K562 (cell line): ENCODE measurements around the gene RNASEH1. TPM values are rescaled to one million over a fixed set of nuclear protein-coding genes. Genes with fewer than 3 reads are reported as not detected.

Source experiments
- ATAC-seq: fragments of 200-7000 bp; cut with Tn5 transposase; 3 replicates; pipeline ENCODE4 v1.9.1; 2020; ENCODE audit warnings: moderate library complexity
- BruUV-seq: library from RNA; stranded (reverse); fragments of 400-500 nt; replicated peaks from 2 replicates; lab custom pipeline; 2021; lab: Mats Ljungman, UMichigan
- CTCF ChIA-PET: fragments of 300-600 bp; formaldehyde crosslinking; extraction: SDS; loops from one replicate; lab custom pipeline; 2021; ENCODE audit warnings: low intra/inter-chr PET ratio; lab: Yijun Ruan, JAX
- POLR2A ChIA-PET: fragments of 300-600, 350-650 bp; sonication (Branson Sonifier 250); formaldehyde crosslinking; extraction: SDS; loops from one replicate; lab custom pipeline; 2021; ENCODE audit warnings: antibody characterized with exemption, inconsistent platforms; lab: Yijun Ruan, JAX
- DNase-seq, 4 experiments: peaks; one replicate each; pipeline versions ENCODE4 v3.0.0 to v3.0.0-alpha.2; 2011 to 2018; ENCODE audit warnings: low spot score in 3 of 4, mixed read lengths in 3 of 4; ENCODE audit errors: extremely low read depth in 1 of 4
- FAIRE-seq: peaks from 2 replicates; lab custom pipeline; 2011; peaks lifted over from hg19 to GRCh38; lab: Jason Lieb, UNC
- H2AFZ ChIP-seq: 2 replicates; pipeline ENCODE4 v1.6.0; 2011; ENCODE audit warnings: low read depth, low read length, control low read depth, inconsistent platforms
- H3K27ac ChIP-seq: fragments of 200-600 bp; 3 replicates; pipeline ENCODE4 v1.8.0; 2011; ENCODE audit warnings: low read depth, mild to moderate bottlenecking, control low read depth, inconsistent platforms, low read length, moderate library complexity, mixed read lengths; ENCODE audit errors: extremely low read depth
- H3K27me3 ChIP-seq, 2 experiments: fragments of 300-600 bp in 1 of 2; 2 replicates in 1 of 2; 3 replicates in 1 of 2; pipeline versions ENCODE4 v1.6.0 to v1.8.0; 2011; ENCODE audit warnings: inconsistent platforms in 2 of 2, low read length in 2 of 2, mild to moderate bottlenecking in 1 of 2, mixed read lengths in 1 of 2, moderate library complexity in 1 of 2; ENCODE audit not compliant: control insufficient read depth in 2 of 2, insufficient read depth in 2 of 2
- H3K36me3 ChIP-seq: fragments of 300-600 bp; 3 replicates; pipeline ENCODE4 v1.8.0; 2011; ENCODE audit warnings: mild to moderate bottlenecking, low read length, inconsistent platforms; ENCODE audit not compliant: control insufficient read depth, insufficient read depth
- H3K4me1 ChIP-seq, 2 experiments: fragments of 200-600 bp in 1 of 2; replicated peaks in 1 of 2; 2 replicates in 1 of 2; 3 replicates in 1 of 2; pipeline versions ENCODE4 v1.5.1 to v1.8.0; 2011; ENCODE audit warnings: inconsistent platforms in 2 of 2, low read length in 2 of 2, mild to moderate bottlenecking in 1 of 2, mixed read lengths in 1 of 2, moderate library complexity in 1 of 2; ENCODE audit not compliant: control insufficient read depth in 2 of 2, insufficient read depth in 2 of 2
- H3K4me2 ChIP-seq: 2 replicates; pipeline ENCODE4 v1.6.1; 2011; ENCODE audit warnings: low read length, control low read depth, inconsistent platforms, mixed read lengths; ENCODE audit not compliant: insufficient read depth
- H3K4me3 ChIP-seq: fragments of 200-600 bp; sonication (generic), shearing (Covaris generic); 2 replicates; pipeline ENCODE4 v1.5.1; 2016; ENCODE audit warnings: control low read depth, inconsistent platforms
- H3K79me2 ChIP-seq: fragments of 200-600 bp; 3 replicates; pipeline ENCODE4 v1.8.0; 2011; ENCODE audit warnings: low read length, inconsistent platforms; ENCODE audit not compliant: control insufficient read depth, insufficient read depth
- H3K9ac ChIP-seq, 2 experiments: 2 replicates each; pipeline versions ENCODE4 v1.6.0 to v1.6.1; 2011; ENCODE audit warnings: low read depth in 2 of 2, low read length in 2 of 2, control low read depth in 1 of 2, inconsistent platforms in 1 of 2, mild to moderate bottlenecking in 1 of 2, mixed read lengths in 1 of 2; ENCODE audit not compliant: insufficient read depth in 1 of 2
- H3K9me1 ChIP-seq: one replicate; pipeline ENCODE4 v1.6.0; 2011; ENCODE audit warnings: inconsistent platforms, mild to moderate bottlenecking, low read length, moderate library complexity; ENCODE audit not compliant: control insufficient read depth, insufficient read depth
- H3K9me3 ChIP-seq: replicated peaks from 2 replicates; pipeline ENCODE4 v1.5.1; 2011; ENCODE audit warnings: low read depth, low read length, inconsistent platforms; ENCODE audit not compliant: control insufficient read depth, insufficient read depth
- H4K20me1 ChIP-seq: replicated peaks from 2 replicates; pipeline ENCODE4 v1.6.1; 2011; ENCODE audit warnings: low read length, inconsistent platforms, mixed read lengths; ENCODE audit not compliant: control insufficient read depth, insufficient read depth
- EHMT2 ChIP-seq: fragments of 450-650 bp; IDR thresholded peaks from 2 replicates; pipeline ENCODE4 v1.6.1; 2018; ENCODE audit warnings: antibody characterized with exemption
- EZH2 ChIP-seq: IDR thresholded peaks from 2 replicates; pipeline ENCODE4 v1.6.1; 2012; ENCODE audit warnings: low read depth, mild to moderate bottlenecking, inconsistent platforms, low read length, borderline replicate concordance
- HES1 ChIP-seq: fragments of 450-650 bp; IDR thresholded peaks from 2 replicates; pipeline ENCODE4 v1.6.1; 2016; ENCODE audit warnings: low read depth, mild to moderate bottlenecking, moderate library complexity
- RBBP5 ChIP-seq: fragments of 200-600 bp; sonication (generic); IDR thresholded peaks from 2 replicates; pipeline ENCODE4 v1.6.1; 2012; ENCODE audit warnings: borderline replicate concordance, mild to moderate bottlenecking, low read length, control low read depth, inconsistent platforms; ENCODE audit not compliant: insufficient read depth, poor library complexity, severe bottlenecking
- TBP ChIP-seq: optimal IDR thresholded peaks from 2 replicates; pipeline ENCODE3; 2011; ENCODE audit warnings: low read depth, low read length, improper control_type of control experiment
- WHSC1 ChIP-seq: IDR thresholded peaks from one replicate; pipeline ENCODE4 v1.6.1; 2012; ENCODE audit warnings: low read length, control low read depth, inconsistent platforms
- WGBS: fragments of 100-300 bp; shearing (Covaris generic); methylation state at CpG from one replicate; pipeline ENCODE4 v1.1.6; 2016; ENCODE audit warnings: low coverage, mixed read lengths; ENCODE audit not compliant: insufficient coverage; ENCODE audit errors: missing lambda C conversion rate; 5-methylcytosine and 5-hydroxymethylcytosine counted together
- in situ Hi-C: fragments of 300-500 bp; cut with MboI; formaldehyde crosslinking; loops from 4 replicates; pipeline ENCODE4 v1.15.0; 2018; ENCODE audit warnings: inconsistent platforms, mixed read lengths
- intact Hi-C: fragments of 100-400 bp; cut with micrococcal nuclease; formaldehyde crosslinking; loops from 2 replicates; pipeline ENCODE4 v1.14.2; 2022
- polyA plus RNA-seq, 8 experiments: library from polyadenylated mRNA; depleted of rRNA in 4 of 8; stranded (reverse) in 5 of 8; unstranded in 3 of 8; fragments of >200 nt; fragmentation: Nextera tagmentation in 2 of 8; fragmentation: Illumina TruSeq in 1 of 8; extraction: Ambion mirVana in 2 of 8; extraction: Trizol in 1 of 8; gene quantifications; 2 replicates each; pipeline versions ENCODE4 v1.2.1 to v1.2.3, GENCODE V29; 2011 to 2014; ENCODE audit warnings: inconsistent platforms in 1 of 8, missing spikeins in 1 of 8
- total RNA-seq, 7 experiments: library from RNA; depleted of rRNA in 6 of 7; stranded (reverse); fragments of >200 nt in 6 of 7; fragmentation: Illumina TruSeq in 2 of 7; extraction: Trizol in 2 of 7; gene quantifications; 2 replicates each; pipeline versions ENCODE4 v1.2.1 to v1.2.3, GENCODE V29; 2011 to 2021; ENCODE audit warnings: low replicate concordance in 1 of 7
- TF ChIP-seq, protein P1 (sequence below): fragments of 450-650 bp; IDR thresholded peaks from 2 replicates; pipeline ENCODE4 v1.6.1; 2016; ENCODE audit warnings: low read depth
- TF ChIP-seq, protein P2 (sequence below): fragments of 450-650 bp; IDR thresholded peaks from 2 replicates; pipeline ENCODE4 v1.6.1; 2018; ENCODE audit not compliant: partially characterized antibody

RNASEH1 gene
- total and polyA plus RNA-seq, 9 of the 15 experiments (the other 6 are each of a cell fraction or from before 2014, with no cell fraction given): 25.7 to 47.5 (median 42.8) TPM

DNA sequence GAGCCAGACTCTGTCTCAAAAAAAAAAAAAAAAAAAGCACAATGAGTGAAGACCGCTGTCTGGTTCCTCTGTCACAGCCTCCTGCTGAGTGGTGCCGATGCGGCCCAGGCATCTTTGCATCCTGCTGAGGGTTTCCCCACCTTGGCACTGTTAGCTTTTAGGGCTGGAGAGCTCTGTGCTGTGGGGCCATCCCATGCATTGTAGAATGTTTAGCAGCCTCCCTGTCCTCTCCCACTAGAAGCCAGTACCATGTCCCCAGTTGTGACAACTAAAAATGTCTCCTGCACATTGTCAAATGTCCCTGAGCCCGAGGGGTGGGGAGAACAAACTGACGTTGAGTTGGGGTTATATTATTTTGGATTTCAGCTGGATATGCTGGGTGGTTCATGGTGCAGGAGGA is 28.9 kb upstream of the RNASEH1 start:
- peak overlapping the region; percentile 32; the same call in 1 of the 2 replicates for H3K4me2 ChIP-seq
- TF ChIP-seq, protein P1, sequence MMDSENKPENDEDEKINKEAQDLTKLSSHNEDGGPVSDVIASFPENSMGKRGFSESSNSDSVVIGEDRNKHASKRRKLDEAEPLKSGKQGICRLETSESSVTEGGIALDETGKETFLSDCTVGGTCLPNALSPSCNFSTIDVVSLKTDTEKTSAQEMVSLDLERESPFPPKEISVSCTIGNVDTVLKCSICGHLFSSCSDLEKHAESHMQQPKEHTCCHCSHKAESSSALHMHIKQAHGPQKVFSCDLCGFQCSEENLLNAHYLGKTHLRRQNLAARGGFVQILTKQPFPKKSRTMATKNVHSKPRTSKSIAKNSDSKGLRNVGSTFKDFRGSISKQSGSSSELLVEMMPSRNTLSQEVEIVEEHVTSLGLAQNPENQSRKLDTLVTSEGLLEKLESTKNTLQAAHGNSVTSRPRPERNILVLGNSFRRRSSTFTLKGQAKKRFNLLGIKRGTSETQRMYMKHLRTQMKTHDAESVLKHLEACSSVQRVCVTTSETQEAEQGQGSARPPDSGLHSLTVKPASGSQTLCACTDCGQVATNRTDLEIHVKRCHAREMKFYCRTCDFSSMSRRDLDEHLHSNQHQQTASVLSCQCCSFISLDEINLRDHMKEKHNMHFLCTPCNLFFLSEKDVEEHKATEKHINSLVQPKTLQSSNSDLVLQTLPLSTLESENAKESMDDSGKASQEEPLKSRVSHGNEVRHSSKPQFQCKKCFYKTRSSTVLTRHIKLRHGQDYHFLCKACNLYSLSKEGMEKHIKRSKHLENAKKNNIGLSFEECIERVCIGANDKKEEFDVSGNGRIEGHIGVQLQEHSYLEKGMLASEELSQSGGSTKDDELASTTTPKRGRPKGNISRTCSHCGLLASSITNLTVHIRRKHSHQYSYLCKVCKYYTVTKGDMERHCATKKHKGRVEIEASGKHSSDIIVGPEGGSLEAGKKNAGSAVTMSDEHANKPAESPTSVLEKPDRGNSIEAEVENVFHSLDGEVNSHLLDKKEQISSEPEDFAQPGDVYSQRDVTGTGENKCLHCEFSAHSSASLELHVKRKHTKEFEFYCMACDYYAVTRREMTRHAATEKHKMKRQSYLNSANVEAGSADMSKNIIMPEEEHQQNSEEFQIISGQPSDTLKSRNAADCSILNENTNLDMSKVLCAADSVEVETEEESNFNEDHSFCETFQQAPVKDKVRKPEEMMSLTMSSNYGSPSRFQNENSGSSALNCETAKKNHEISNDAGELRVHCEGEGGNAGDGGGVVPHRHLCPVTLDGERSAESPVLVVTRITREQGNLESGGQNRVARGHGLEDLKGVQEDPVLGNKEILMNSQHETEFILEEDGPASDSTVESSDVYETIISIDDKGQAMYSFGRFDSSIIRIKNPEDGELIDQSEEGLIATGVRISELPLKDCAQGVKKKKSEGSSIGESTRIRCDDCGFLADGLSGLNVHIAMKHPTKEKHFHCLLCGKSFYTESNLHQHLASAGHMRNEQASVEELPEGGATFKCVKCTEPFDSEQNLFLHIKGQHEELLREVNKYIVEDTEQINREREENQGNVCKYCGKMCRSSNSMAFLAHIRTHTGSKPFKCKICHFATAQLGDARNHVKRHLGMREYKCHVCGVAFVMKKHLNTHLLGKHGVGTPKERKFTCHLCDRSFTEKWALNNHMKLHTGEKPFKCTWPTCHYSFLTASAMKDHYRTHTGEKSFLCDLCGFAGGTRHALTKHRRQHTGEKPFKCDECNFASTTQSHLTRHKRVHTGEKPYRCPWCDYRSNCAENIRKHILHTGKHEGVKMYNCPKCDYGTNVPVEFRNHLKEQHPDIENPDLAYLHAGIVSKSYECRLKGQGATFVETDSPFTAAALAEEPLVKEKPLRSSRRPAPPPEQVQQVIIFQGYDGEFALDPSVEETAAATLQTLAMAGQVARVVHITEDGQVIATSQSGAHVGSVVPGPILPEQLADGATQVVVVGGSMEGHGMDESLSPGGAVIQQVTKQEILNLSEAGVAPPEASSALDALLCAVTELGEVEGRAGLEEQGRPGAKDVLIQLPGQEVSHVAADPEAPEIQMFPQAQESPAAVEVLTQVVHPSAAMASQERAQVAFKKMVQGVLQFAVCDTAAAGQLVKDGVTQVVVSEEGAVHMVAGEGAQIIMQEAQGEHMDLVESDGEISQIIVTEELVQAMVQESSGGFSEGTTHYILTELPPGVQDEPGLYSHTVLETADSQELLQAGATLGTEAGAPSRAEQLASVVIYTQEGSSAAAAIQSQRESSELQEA: no peak
- no peak for TF ChIP-seq TBP
- no peak for TF ChIP-seq WHSC1
- no peak for TF ChIP-seq EZH2
- no peak for TF ChIP-seq EHMT2
- TF ChIP-seq RBBP5: peak; percentile 7
- TF ChIP-seq HES1: no peak
- TF ChIP-seq, protein P2, sequence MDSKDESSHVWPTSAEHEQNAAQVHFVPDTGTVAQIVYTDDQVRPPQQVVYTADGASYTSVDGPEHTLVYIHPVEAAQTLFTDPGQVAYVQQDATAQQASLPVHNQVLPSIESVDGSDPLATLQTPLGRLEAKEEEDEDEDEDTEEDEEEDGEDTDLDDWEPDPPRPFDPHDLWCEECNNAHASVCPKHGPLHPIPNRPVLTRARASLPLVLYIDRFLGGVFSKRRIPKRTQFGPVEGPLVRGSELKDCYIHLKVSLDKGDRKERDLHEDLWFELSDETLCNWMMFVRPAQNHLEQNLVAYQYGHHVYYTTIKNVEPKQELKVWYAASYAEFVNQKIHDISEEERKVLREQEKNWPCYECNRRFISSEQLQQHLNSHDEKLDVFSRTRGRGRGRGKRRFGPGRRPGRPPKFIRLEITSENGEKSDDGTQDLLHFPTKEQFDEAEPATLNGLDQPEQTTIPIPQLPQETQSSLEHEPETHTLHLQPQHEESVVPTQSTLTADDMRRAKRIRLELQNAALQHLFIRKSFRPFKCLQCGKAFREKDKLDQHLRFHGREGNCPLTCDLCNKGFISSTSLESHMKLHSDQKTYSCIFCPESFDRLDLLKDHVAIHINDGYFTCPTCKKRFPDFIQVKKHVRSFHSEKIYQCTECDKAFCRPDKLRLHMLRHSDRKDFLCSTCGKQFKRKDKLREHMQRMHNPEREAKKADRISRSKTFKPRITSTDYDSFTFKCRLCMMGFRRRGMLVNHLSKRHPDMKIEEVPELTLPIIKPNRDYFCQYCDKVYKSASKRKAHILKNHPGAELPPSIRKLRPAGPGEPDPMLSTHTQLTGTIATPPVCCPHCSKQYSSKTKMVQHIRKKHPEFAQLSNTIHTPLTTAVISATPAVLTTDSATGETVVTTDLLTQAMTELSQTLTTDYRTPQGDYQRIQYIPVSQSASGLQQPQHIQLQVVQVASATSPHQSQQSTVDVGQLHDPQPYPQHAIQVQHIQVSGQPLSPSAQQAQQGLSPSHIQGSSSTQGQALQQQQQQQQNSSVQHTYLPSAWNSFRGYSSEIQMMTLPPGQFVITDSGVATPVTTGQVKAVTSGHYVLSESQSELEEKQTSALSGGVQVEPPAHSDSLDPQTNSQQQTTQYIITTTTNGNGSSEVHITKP: no peak
- no peaks in the 10 kb centered on the region; the same call in 1 of the 2 replicates for H4K20me1 ChIP-seq
- ChIA-PET POLR2A (interaction anchor here (0.7 to 2.1 kb wide), 5 partner anchors 8 to 209 kb away, joined by 3 to 16 read pairs (median 8); partner anchors contain the start of genes EIPR1 and RNASEH1), CTCF (no interaction called here)
- no peaks in the 10 kb centered on the region for H3K79me2 ChIP-seq
- peaks cover 14% of the 10 kb centered on the region for H3K36me3 ChIP-seq
- ATAC-seq (peak; percentile 36), DNase-seq (no peak), FAIRE-seq (no peak)
- H3K4me1 ChIP-seq: peaks cover 20 to 31% of the 10 kb centered on the region in 2 experiments; a peak in 4 of 5 replicates
- 38% methylated on average over 4 of the region's 5 CpGs for WGBS
- in situ Hi-C loops: no loop called here
- H2AFZ ChIP-seq: peak overlapping the region; percentile 68; the same call in 1 of the 2 replicates
- H3K27me3 ChIP-seq: no peaks in the 10 kb centered on the region
- H3K9me3 ChIP-seq: no peaks in the 10 kb centered on the region
- H3K9ac ChIP-seq: no peak overlapping the region
- no peak overlapping the region for H3K4me3 ChIP-seq
- BruUV-seq: no TSS peak
- intact Hi-C loops: no loop called here
- H3K27ac ChIP-seq: peak overlapping the region; percentile 34; the same call in 2 of the 3 replicates
- no peaks in the 10 kb centered on the region for H3K9me1 ChIP-seq
